HepG2 (cell line): Measurements from ENCODE around the gene DNAAF1. TPM values are rescaled to one million over a fixed set of nuclear protein-coding genes. Genes with fewer than 3 reads are reported as not detected.
A peak's percentile ranks its signal among the peaks of the same experiment; 100 is the strongest.

Source experiments
- ATAC-seq: fragments of 200-7000 bp; cut with Tn5 transposase; 3 replicates; pipeline ENCODE4 v1.9.1; 2020; ENCODE audit warnings: mild to moderate bottlenecking, moderate library complexity
- BruUV-seq: library from RNA; stranded (reverse); fragments of 400-500 nt; replicated peaks from 2 replicates; lab custom pipeline; 2021; lab: Mats Ljungman, UMichigan
- CTCF ChIA-PET: fragments of 300-600 bp; formaldehyde crosslinking; extraction: SDS; loops from one replicate; lab custom pipeline; 2021; ENCODE audit warnings: low total read pairs, inconsistent platforms, low intra/inter-chr PET ratio; lab: Yijun Ruan, JAX
- POLR2A ChIA-PET: fragments of 350-600 bp; sonication (Branson Sonifier 250); formaldehyde crosslinking; loops from one replicate; lab custom pipeline; 2020; ENCODE audit warnings: antibody characterized with exemption, inconsistent platforms; lab: Yijun Ruan, JAX
- DNase-seq: peaks from one replicate; pipeline ENCODE4 v3.0.0-alpha.2; 2015; ENCODE audit warnings: low spot score
- FAIRE-seq: peaks from 3 replicates; lab custom pipeline; 2011; peaks lifted over from hg19 to GRCh38; lab: Jason Lieb, UNC
- H2AFZ ChIP-seq: one replicate; pipeline ENCODE4 v1.6.1; 2011; ENCODE audit warnings: low read length, inconsistent platforms
- H3K27ac ChIP-seq: fragments of 300-600 bp; 3 replicates; pipeline ENCODE4 v1.8.0; 2011; ENCODE audit warnings: mixed run types, mild to moderate bottlenecking, mixed read lengths, low read length, inconsistent platforms; ENCODE audit not compliant: insufficient read depth; ENCODE audit errors: extremely low read length
- H3K27me3 ChIP-seq, 2 experiments: fragments of 200-600 bp in 1 of 2; 2 replicates in 1 of 2; 3 replicates in 1 of 2; pipeline versions ENCODE4 v1.6.0 to v1.8.0; 2011; ENCODE audit warnings: low read length in 2 of 2, mild to moderate bottlenecking in 2 of 2, moderate library complexity in 2 of 2, inconsistent platforms in 1 of 2; ENCODE audit not compliant: insufficient read depth in 2 of 2, control insufficient read depth in 1 of 2
- H3K36me3 ChIP-seq, 2 experiments: fragments of 200-600 bp in 1 of 2; replicated peaks in 1 of 2; 2 replicates in 1 of 2; 3 replicates in 1 of 2; pipeline versions ENCODE4 v1.5.1 to v1.8.0; 2011; ENCODE audit warnings: low read length in 2 of 2, inconsistent platforms in 1 of 2; ENCODE audit not compliant: insufficient read depth in 2 of 2, control insufficient read depth in 1 of 2
- H3K4me1 ChIP-seq: 2 replicates; pipeline ENCODE4 v1.5.1; 2012; ENCODE audit warnings: low read length, inconsistent platforms; ENCODE audit not compliant: insufficient read depth
- H3K4me2 ChIP-seq: 2 replicates; pipeline ENCODE4 v1.6.0; 2011; ENCODE audit warnings: low read depth, low read length, inconsistent platforms
- H3K4me3 ChIP-seq, 3 experiments: fragments of 200-600 bp in 1 of 3; sonication (generic), shearing (Covaris generic) in 1 of 3; replicated peaks in 1 of 3; 2 replicates each; pipeline ENCODE4 v1.5.1; 2011 to 2016; ENCODE audit warnings: low read length in 3 of 3, inconsistent platforms in 2 of 3, low read depth in 2 of 3, mild to moderate bottlenecking in 2 of 3, control low read depth in 1 of 3, mixed read lengths in 1 of 3; ENCODE audit not compliant: insufficient read depth in 1 of 3
- H3K79me2 ChIP-seq: one replicate; pipeline ENCODE4 v1.6.1; 2011; ENCODE audit warnings: low read length, inconsistent platforms; ENCODE audit not compliant: insufficient read depth
- H3K9ac ChIP-seq: 2 replicates; pipeline ENCODE4 v1.6.0; 2011; ENCODE audit warnings: mild to moderate bottlenecking, low read depth, low read length, inconsistent platforms; ENCODE audit not compliant: insufficient read depth
- H3K9me3 ChIP-seq: 2 replicates; pipeline ENCODE4 v1.5.1; 2012; ENCODE audit warnings: mild to moderate bottlenecking, low read length
- H4K20me1 ChIP-seq: 2 replicates; pipeline ENCODE4 v1.6.0; 2011; ENCODE audit warnings: inconsistent platforms, mild to moderate bottlenecking, low read length, moderate library complexity; ENCODE audit not compliant: insufficient read depth
- CREB1 ChIP-seq, 2 experiments: fragments of 450-650 bp in 1 of 2; IDR thresholded peaks; 2 replicates each; pipeline ENCODE4 v1.6.1; 2016 to 2017; ENCODE audit warnings: control low read depth in 1 of 2, mild to moderate bottlenecking in 1 of 2, missing compliant biosample characterization in 1 of 2, missing genetic modification characterization in 1 of 2
- DNMT3B ChIP-seq: conservative IDR thresholded peaks from 2 replicates; pipeline ENCODE4 v1.6.1; 2016; ENCODE audit warnings: missing biosample characterization, control low read depth
- FOXK1 ChIP-seq: sonication (generic); formaldehyde crosslinking; IDR thresholded peaks from 2 replicates; pipeline ENCODE4 v1.4.0; 2020; ENCODE audit warnings: low read depth, missing genetic modification reagents, borderline replicate concordance
- JARID2 ChIP-seq: sonication (generic); formaldehyde crosslinking; IDR thresholded peaks from 2 replicates; pipeline ENCODE4 v1.8.1; 2023; ENCODE audit warnings: missing genetic modification reagents, inconsistent platforms; ENCODE audit not compliant: insufficient replicate concordance
- NFE2L2 ChIP-seq: fragments of 150-350 bp; IDR thresholded peaks from 2 replicates; pipeline ENCODE4 v1.6.1; 2014; ENCODE audit warnings: low read length
- RXRB ChIP-seq: IDR thresholded peaks from 2 replicates; pipeline ENCODE4 v1.6.1; 2016; ENCODE audit warnings: borderline replicate concordance, missing genetic modification reagents, missing compliant biosample characterization
- THRA ChIP-seq: sonication (generic); formaldehyde crosslinking; IDR thresholded peaks from 2 replicates; pipeline ENCODE4 v1.4.0; 2020; ENCODE audit warnings: missing genetic modification reagents, borderline replicate concordance
- ZBTB38 ChIP-seq: sonication (generic); formaldehyde crosslinking; IDR thresholded peaks from 2 replicates; pipeline ENCODE4 v1.5.1; 2020; ENCODE audit warnings: mild to moderate bottlenecking, missing genetic modification reagents
- ZBTB7B ChIP-seq: sonication (generic); formaldehyde crosslinking; IDR thresholded peaks from 2 replicates; pipeline ENCODE4 v1.4.0; 2020; ENCODE audit warnings: missing genetic modification reagents
- ZNF260 ChIP-seq: sonication (generic); formaldehyde crosslinking; IDR thresholded peaks from 2 replicates; pipeline ENCODE4 v1.4.0; 2020; ENCODE audit warnings: missing genetic modification reagents, low read depth, mild to moderate bottlenecking, borderline replicate concordance
- WGBS: methylation state at CpG from one replicate; pipeline ENCODE4 v1.1.6; 2017; ENCODE audit warnings: low lambda C conversion rate; 5-methylcytosine and 5-hydroxymethylcytosine counted together
- in situ Hi-C: cut with HindIII; loops from 2 replicates; pipeline ENCODE4 v1.10.0; 2017; ENCODE audit warnings: low pct_unique_long_range_greater_than_20kb; ENCODE audit not compliant: extremely low pct_ligation_motif_present
- intact Hi-C: fragments of 100-400 bp; cut with micrococcal nuclease; formaldehyde crosslinking; loops from one replicate; pipeline ENCODE4 v1.10.0; 2022; ENCODE audit not compliant: unreplicated experiment
- polyA plus RNA-seq, 8 experiments: library from polyadenylated mRNA; depleted of rRNA in 3 of 8; stranded (reverse) in 7 of 8; unstranded in 1 of 8; fragments of >200 nt; fragmentation: Illumina TruSeq in 4 of 8; extraction: Trizol in 4 of 8; gene quantifications; 2 replicates each; pipeline versions ENCODE4 v1.2.1 to v1.2.3, GENCODE V29; 2011 to 2016; ENCODE audit warnings: low read depth in 4 of 8, missing spikeins in 1 of 8, mixed read lengths in 1 of 8; ENCODE audit not compliant: insufficient read depth in 1 of 8
- total RNA-seq, 5 experiments: library from RNA; depleted of rRNA; stranded (reverse); fragments of >200 nt; fragmentation: Illumina TruSeq; extraction: Trizol; gene quantifications; 2 replicates each; pipeline ENCODE4 v1.2.3, GENCODE V29; 2016; ENCODE audit warnings: low read depth in 1 of 5

DNAAF1 gene
- total and polyA plus RNA-seq, 2 of the 13 experiments (the other 11 are each of a cell fraction or from before 2014, with no cell fraction given), result 0.04 TPM; not detected in 1

GRCh38 chr16:84155771-84156170 is 10.7 kb downstream of the DNAAF1 start:
- FAIRE-seq (no peak), ATAC-seq (no peak), DNase-seq (no peak)
- Histone ChIP-seq H4K20me1 (no peaks in the 10 kb centered on the region; the same call in 1 of the 2 replicates), H3K4me3 (no peak overlapping the region), H3K9ac (no peak overlapping the region), H3K4me2 (no peak overlapping the region), H2AFZ (no peak overlapping the region), H3K27me3 (peaks cover 2 to 53% of the 10 kb centered on the region in 2 experiments; a peak in 4 of 5 replicates), H3K9me3 (no peaks in the 10 kb centered on the region), H3K36me3 (no peaks in the 10 kb centered on the region), H3K27ac (no peak overlapping the region), H3K79me2 (no peaks in the 10 kb centered on the region), H3K4me1 (peaks cover 6% of the 10 kb centered on the region; the same call in 1 of the 2 replicates)
- intact Hi-C loops (no loop called here), in situ Hi-C loops (no loop called here)
- ChIA-PET CTCF (no interaction called here), POLR2A (interaction anchor here (1.0 kb wide), 1 partner anchor 18 kb away, joined by 3 read pairs; no protein-coding TSS in a partner anchor)
- BruUV-seq, result no TSS peak
- 60% methylated on average over 6 of the region's 6 CpGs for WGBS
- no peak for TF ChIP-seq THRA (CRISPR knock-in tag)
- no peak for TF ChIP-seq JARID2 (CRISPR knock-in tag)
- no peak for TF ChIP-seq ZBTB38 (CRISPR knock-in tag)
- no peak for TF ChIP-seq FOXK1 (CRISPR knock-in tag)
- TF ChIP-seq DNMT3B, result no peak

- in situ Hi-C loops (no loop called here), intact Hi-C loops (no loop called here)
- no peaks in the 10 kb centered on the region for H3K79me2 ChIP-seq
- no peak overlapping the region for H2AFZ ChIP-seq
- BruUV-seq, result no TSS peak
- H3K4me3 ChIP-seq, result no peak overlapping the region
- POLR2A ChIA-PET, result interaction anchor here (1.0 kb wide), 2 partner anchors 17 to 19 kb away, joined by 3 to 4 read pairs; no protein-coding TSS in a partner anchor
- FAIRE-seq, result peak; percentile 46
- no peak overlapping the region for H3K9ac ChIP-seq
- 49% methylated on average over 5 of the region's 5 CpGs for WGBS
- no peak overlapping the region for H3K27ac ChIP-seq
- DNase-seq, result no peak
- TF ChIP-seq NFE2L2 (peak; percentile 37; the same call in 1 of the 2 replicates), ZNF260 (CRISPR knock-in tag) (no peak), RXRB (CRISPR knock-in tag) (no peak), CREB1 (IDR thresholded peaks at IDR 0.05) (peak; percentile 24; the same call in 1 of the 2 replicates), CREB1 (CRISPR knock-in tag; IDR thresholded peaks at IDR 0.05) (no peak), ZBTB7B (CRISPR knock-in tag) (no peak)
- TF ChIP-seq, all 625 proteins: peak for 2
- H4K20me1 ChIP-seq, result no peaks in the 10 kb centered on the region; the same call in 1 of the 2 replicates
- H3K9me3 ChIP-seq, result no peaks in the 10 kb centered on the region
- H3K4me2 ChIP-seq, result no peak overlapping the region
- ATAC-seq, result peak; percentile 55; the same call in 2 of the 3 replicates
- no peaks in the 10 kb centered on the region for H3K36me3 ChIP-seq
- CTCF ChIA-PET, result no interaction called here
- H3K27me3 ChIP-seq, result peaks cover 2 to 54% of the 10 kb centered on the region in 2 experiments
- peaks cover 6% of the 10 kb centered on the region; the same call in 1 of the 2 replicates for H3K4me1 ChIP-seq
These were observed 11.3 kb downstream of the DNAAF1 start for GRCh38 chr16:84156342-84156784.
